PC-9 (cell line): ENCODE data around the gene POLR2J3.
"Not testable (repeated sequence)": the region's sequence is repeated elsewhere in the genome, so short reads cannot be mapped to it uniquely, and the experiment has no call there.

Experiments
- EZH2 ChIP-seq: fragments of 200-600 bp; sonication (generic); IDR thresholded peaks from 2 replicates; pipeline ENCODE4 v1.8.0; 2017; ENCODE audit warnings: antibody characterized with exemption, low read depth
- TF ChIP-seq, protein P1 (sequence below): fragments of 200-600 bp; sonication (generic); conservative IDR thresholded peaks from 2 replicates; pipeline ENCODE4 v1.6.1; 2017; ENCODE audit warnings: mixed run types, antibody characterized with exemption, mild to moderate bottlenecking, moderate library complexity

DNA sequence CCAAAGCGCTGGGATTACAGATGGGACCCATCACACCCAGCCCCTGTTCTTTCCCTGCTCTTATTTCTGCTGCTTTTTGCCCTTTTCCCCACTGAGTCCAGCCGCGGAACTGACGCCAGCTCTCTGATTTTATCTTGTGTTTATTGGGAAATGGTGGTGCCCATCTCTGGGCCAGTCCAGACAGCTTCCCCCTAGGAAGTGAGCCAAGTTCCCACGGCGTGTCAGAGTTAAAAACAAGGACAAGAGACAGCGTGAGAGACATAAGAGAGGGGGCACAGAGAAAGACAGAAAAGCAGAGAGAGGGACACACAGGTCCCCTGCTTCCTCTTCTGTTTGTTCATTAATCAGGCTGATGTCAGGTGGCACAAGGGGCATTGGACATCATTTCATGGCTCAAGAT is 40.8 kb downstream of the POLR2J3 start:
- TF ChIP-seq, protein P1, sequence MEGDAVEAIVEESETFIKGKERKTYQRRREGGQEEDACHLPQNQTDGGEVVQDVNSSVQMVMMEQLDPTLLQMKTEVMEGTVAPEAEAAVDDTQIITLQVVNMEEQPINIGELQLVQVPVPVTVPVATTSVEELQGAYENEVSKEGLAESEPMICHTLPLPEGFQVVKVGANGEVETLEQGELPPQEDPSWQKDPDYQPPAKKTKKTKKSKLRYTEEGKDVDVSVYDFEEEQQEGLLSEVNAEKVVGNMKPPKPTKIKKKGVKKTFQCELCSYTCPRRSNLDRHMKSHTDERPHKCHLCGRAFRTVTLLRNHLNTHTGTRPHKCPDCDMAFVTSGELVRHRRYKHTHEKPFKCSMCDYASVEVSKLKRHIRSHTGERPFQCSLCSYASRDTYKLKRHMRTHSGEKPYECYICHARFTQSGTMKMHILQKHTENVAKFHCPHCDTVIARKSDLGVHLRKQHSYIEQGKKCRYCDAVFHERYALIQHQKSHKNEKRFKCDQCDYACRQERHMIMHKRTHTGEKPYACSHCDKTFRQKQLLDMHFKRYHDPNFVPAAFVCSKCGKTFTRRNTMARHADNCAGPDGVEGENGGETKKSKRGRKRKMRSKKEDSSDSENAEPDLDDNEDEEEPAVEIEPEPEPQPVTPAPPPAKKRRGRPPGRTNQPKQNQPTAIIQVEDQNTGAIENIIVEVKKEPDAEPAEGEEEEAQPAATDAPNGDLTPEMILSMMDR = not testable (repeated sequence)
- TF ChIP-seq EZH2 = not testable (repeated sequence)
